GM23338 (cell line): ENCODE results near the gene ADAM8. TPM values are rescaled to one million over a fixed set of nuclear protein-coding genes. Genes with fewer than 3 reads are reported as not detected.

Experiments used
- ATAC-seq: fragments of 200-7000 bp; cut with Tn5 transposase; 3 replicates; pipeline ENCODE4 v1.9.1; 2020
- DNase-seq: peaks from one replicate; pipeline ENCODE4 v3.0.0-alpha.2; 2015; ENCODE audit warnings: low spot score
- H2AFZ ChIP-seq: fragments of 200-600 bp; sonication (generic); 2 replicates; pipeline ENCODE4 v1.8.0; 2016; ENCODE audit warnings: antibody characterized with exemption, mild to moderate bottlenecking, moderate library complexity
- H3F3A ChIP-seq: fragments of 200-600 bp; sonication (generic); replicated peaks from 2 replicates; pipeline ENCODE4 v1.8.0; 2017; ENCODE audit warnings: antibody characterized with exemption, mixed run types, low read depth
- H3K27ac ChIP-seq: fragments of 200-600 bp; sonication (generic); 2 replicates; pipeline ENCODE4 v1.6.1; 2016; ENCODE audit warnings: low read depth
- H3K27me3 ChIP-seq: fragments of 200-600 bp; sonication (generic); 2 replicates; pipeline ENCODE4 v1.8.0; 2016; ENCODE audit warnings: mild to moderate bottlenecking, mixed run types, moderate library complexity; ENCODE audit not compliant: insufficient read depth
- H3K36me3 ChIP-seq: fragments of 200-600 bp; sonication (generic); 2 replicates; pipeline ENCODE4 v1.8.0; 2016; ENCODE audit warnings: mild to moderate bottlenecking; ENCODE audit not compliant: insufficient read depth
- H3K4me1 ChIP-seq: fragments of 200-600 bp; sonication (generic); 2 replicates; pipeline ENCODE4 v1.8.0; 2016; ENCODE audit warnings: mild to moderate bottlenecking, moderate library complexity; ENCODE audit not compliant: insufficient read depth
- H3K4me2 ChIP-seq: fragments of 200-600 bp; sonication (generic); 2 replicates; pipeline ENCODE4 v1.7.1; 2017; ENCODE audit warnings: mixed run types
- H3K4me3 ChIP-seq: fragments of 200-600 bp; sonication (generic); 2 replicates; pipeline ENCODE4 v1.6.1; 2016; ENCODE audit warnings: mixed run types
- H3K79me2 ChIP-seq: fragments of 200-600 bp; sonication (generic); replicated peaks from 2 replicates; pipeline ENCODE4 v1.8.0; 2017; ENCODE audit warnings: mild to moderate bottlenecking; ENCODE audit not compliant: insufficient read depth
- H3K9me2 ChIP-seq: fragments of 200-600 bp; sonication (generic); 2 replicates; pipeline ENCODE4 v1.8.0; 2017; ENCODE audit not compliant: insufficient read depth
- H4K20me1 ChIP-seq: fragments of 200-600 bp; sonication (generic); replicated peaks from 2 replicates; pipeline ENCODE4 v1.8.0; 2017; ENCODE audit warnings: mild to moderate bottlenecking; ENCODE audit not compliant: insufficient read depth
- H3K27ac Mint-ChIP-seq: 2 replicates; pipeline ENCODE4 v1.8.0; 2020; ENCODE audit warnings: inconsistent platforms, mild to moderate bottlenecking, moderate library complexity, mixed read lengths
- H3K27me3 Mint-ChIP-seq: 3 replicates; pipeline ENCODE4 v1.8.0; 2022; ENCODE audit warnings: low read depth, mild to moderate bottlenecking, moderate library complexity, mixed read lengths, inconsistent platforms; ENCODE audit not compliant: insufficient read depth, poor library complexity
- H3K36me3 Mint-ChIP-seq: 3 replicates; pipeline ENCODE4 v1.8.0; 2021; ENCODE audit warnings: low read depth, mild to moderate bottlenecking, inconsistent platforms, moderate library complexity, mixed read lengths
- H3K4me1 Mint-ChIP-seq: 3 replicates; pipeline ENCODE4 v1.8.0; 2020; ENCODE audit warnings: mild to moderate bottlenecking, inconsistent platforms, mixed read lengths
- H3K4me3 Mint-ChIP-seq: 3 replicates; pipeline ENCODE4 v1.8.0; 2021; ENCODE audit warnings: moderate library complexity, mild to moderate bottlenecking, inconsistent platforms, mixed read lengths
- H3K9me3 Mint-ChIP-seq: 3 replicates; pipeline ENCODE4 v1.8.0; 2020; ENCODE audit warnings: moderate library complexity, mild to moderate bottlenecking, inconsistent platforms, mixed read lengths
- CREB1 ChIP-seq: fragments of 250-450 bp; sonication (Bioruptor Pico); IDR thresholded peaks from 2 replicates; pipeline ENCODE4 v1.5.0; 2020; ENCODE audit warnings: low read depth, mild to moderate bottlenecking, moderate library complexity
- CTCF ChIP-seq, 2 experiments: fragments of 200-600 bp in 1 of 2; sonication (generic) in 1 of 2; conservative IDR thresholded peaks; 2 replicates each; pipeline versions ENCODE4 v1.5.1 to v1.6.1; 2016 to 2017; ENCODE audit warnings: antibody characterized with exemption in 2 of 2, low read depth in 2 of 2, mild to moderate bottlenecking in 2 of 2, moderate library complexity in 1 of 2
- ETS1 ChIP-seq: IDR thresholded peaks from 2 replicates; pipeline ENCODE4 v1.6.1; 2016; ENCODE audit warnings: antibody characterized with exemption
- EZH2 ChIP-seq: fragments of 200-600 bp; sonication (generic); IDR thresholded peaks from one replicate; pipeline ENCODE4 v1.8.0; 2017; ENCODE audit warnings: antibody characterized with exemption, mild to moderate bottlenecking, low read depth; ENCODE audit not compliant: unreplicated experiment
- EZH2phosphoT487 ChIP-seq: fragments of 200-600 bp; sonication (generic); IDR thresholded peaks from one replicate; pipeline ENCODE4 v1.8.1; 2018; ENCODE audit warnings: antibody characterized with exemption; ENCODE audit not compliant: unreplicated experiment
- JUNB ChIP-seq: IDR thresholded peaks from one replicate; pipeline ENCODE4 v1.6.1; 2016; ENCODE audit warnings: antibody characterized with exemption; ENCODE audit not compliant: unreplicated experiment
- NANOG ChIP-seq: IDR thresholded peaks from 2 replicates; pipeline ENCODE4 v1.6.1; 2016; ENCODE audit warnings: antibody characterized with exemption, borderline replicate concordance
- POLR2AphosphoS5 ChIP-seq: IDR thresholded peaks from 2 replicates; pipeline ENCODE4 v1.6.1; 2016; ENCODE audit warnings: antibody characterized with exemption, low read depth
- REST ChIP-seq: IDR thresholded peaks from one replicate; pipeline ENCODE4 v1.6.1; 2018; ENCODE audit warnings: antibody characterized with exemption; ENCODE audit not compliant: unreplicated experiment
- STAT1 ChIP-seq: IDR thresholded peaks from one replicate; pipeline ENCODE4 v1.6.1; 2016; ENCODE audit warnings: antibody characterized with exemption; ENCODE audit not compliant: unreplicated experiment
- ZNF114 ChIP-seq: fragments of 250-450 bp; sonication (Bioruptor Pico); IDR thresholded peaks from 2 replicates; pipeline ENCODE4 v1.5.0; 2020; ENCODE audit warnings: mild to moderate bottlenecking, moderate library complexity
- ZNF331 ChIP-seq: fragments of 250-450 bp; sonication (Bioruptor Pico); IDR thresholded peaks from 2 replicates; pipeline ENCODE4 v1.5.0; 2020; ENCODE audit warnings: low read depth, mild to moderate bottlenecking, moderate library complexity
- ZNF462 ChIP-seq: fragments of 250-450 bp; sonication (Bioruptor Pico); IDR thresholded peaks from 2 replicates; pipeline ENCODE4 v1.5.0; 2020; ENCODE audit warnings: mild to moderate bottlenecking, moderate library complexity
- polyA plus RNA-seq: library from polyadenylated mRNA; unstranded; fragments of >200 nt; fragmentation: Nextera tagmentation; extraction: Ambion mirVana; gene quantifications from 2 replicates; pipeline ENCODE4 v1.2.1, GENCODE V29; 2016
- total RNA-seq: library from RNA; depleted of rRNA; stranded (reverse); fragments of >200 nt; shearing (Covaris generic); gene quantifications from 2 replicates; pipeline ENCODE4 v1.2.3, GENCODE V29; 2014

ADAM8 gene
- total and polyA plus RNA-seq, 2 experiments from 2014 or later = 1.9 to 5.5 TPM

- H3F3A ChIP-seq = peaks cover 17% of the 10 kb centered on the region; the same call in 1 of the 2 replicates
- ATAC-seq = no peak
- Mint-ChIP-seq H3K4me3 (no peak overlapping the region), H3K9me3 (peaks cover 2% of the 10 kb centered on the region; the same call in 2 of the 3 replicates), H3K36me3 (no peaks in the 10 kb centered on the region; the same call in 2 of the 3 replicates), H3K27me3 (peaks cover 26% of the 10 kb centered on the region), H3K27ac (no peak overlapping the region), H3K4me1 (peaks cover 10% of the 10 kb centered on the region)
- H3K9me2 ChIP-seq = no peaks in the 10 kb centered on the region
- no peak for TF ChIP-seq EZH2phosphoT487
- TF ChIP-seq REST = no peak
- TF ChIP-seq ZNF462 (CRISPR knock-in tag) = no peak
- no peak for TF ChIP-seq ETS1
- TF ChIP-seq EZH2 = no peak
- TF ChIP-seq JUNB = no peak
- TF ChIP-seq CREB1 = no peak
- TF ChIP-seq POLR2AphosphoS5 = no peak
- no peak for TF ChIP-seq STAT1
- no peak for TF ChIP-seq CTCF (conservative IDR thresholded peaks at IDR 0.05; ENCODE audit: low read depth in 2 of 2)
- no peak for TF ChIP-seq NANOG
- TF ChIP-seq ZNF114 (CRISPR knock-in tag) = no peak
- no peak for TF ChIP-seq ZNF331
- peaks cover 9% of the 10 kb centered on the region for H3K27me3 ChIP-seq
- peaks cover 5% of the 10 kb centered on the region; the same call in 1 of the 2 replicates for H3K4me1 ChIP-seq
- no peak overlapping the region for H3K27ac ChIP-seq
- no peak overlapping the region for H3K4me3 ChIP-seq
- DNase-seq = no peak
- no peaks in the 10 kb centered on the region for H3K36me3 ChIP-seq
- no peaks in the 10 kb centered on the region for H3K79me2 ChIP-seq
- H2AFZ ChIP-seq = no peak overlapping the region
- H3K4me2 ChIP-seq = no peak overlapping the region
- H4K20me1 ChIP-seq = no peaks in the 10 kb centered on the region
Observed at GRCh38 chr10:133224076-133224475, 52.6 kb downstream of the ADAM8 start.
